ENCODE results near the gene FRMPD4. TPM values are rescaled to one million over a fixed set of nuclear protein-coding genes. Genes with fewer than 3 reads are reported as not detected.
A peak's percentile ranks its signal among the peaks of the same experiment; 100 is the strongest.

FRMPD4 gene
- total and polyA plus RNA-seq, 2 donors (not counting 1 experiment from before 2014, with no cell fraction given), result 0.50 to 1.5 TPM

DNA sequence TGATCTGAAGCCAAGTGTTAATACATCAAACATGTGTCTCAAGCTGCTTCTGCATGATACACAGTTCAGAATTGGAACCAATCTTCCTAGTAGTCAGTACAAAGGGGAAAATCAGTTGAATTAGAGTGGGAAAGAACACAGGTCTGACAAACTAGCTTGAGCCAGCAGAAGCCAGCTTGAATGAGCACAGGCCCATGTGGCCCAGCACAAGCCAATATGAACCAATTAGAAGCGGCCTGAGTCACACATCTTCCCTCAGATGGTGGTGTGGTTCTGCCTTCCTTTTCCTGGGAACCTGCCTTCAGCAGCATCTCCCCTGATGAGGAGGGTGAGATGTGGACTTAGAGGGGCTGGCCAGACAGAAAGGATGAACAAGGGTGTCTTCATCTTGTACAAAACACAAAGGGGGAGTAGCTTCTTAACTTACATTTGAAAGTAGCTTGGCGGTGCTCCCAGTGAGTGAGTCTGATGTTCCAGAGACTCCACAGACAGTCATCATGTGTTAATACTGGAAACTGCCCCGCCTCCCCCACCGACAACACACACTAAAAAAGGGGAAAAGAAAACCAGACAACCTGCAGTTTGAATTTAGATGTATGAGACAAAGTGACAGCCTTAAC lies 72.0 kb downstream of the FRMPD4 start:
- H3K79me2 ChIP-seq (ENCODE audit: control insufficient read depth, insufficient read depth, low read length), result no peaks in the 10 kb centered on the region
- no peaks in the 10 kb centered on the region for H3K9me3 ChIP-seq (ENCODE audit: control insufficient read depth, insufficient read depth, low read depth, low read length)
- no peak overlapping the region for H3K9ac ChIP-seq (ENCODE audit: insufficient read depth, low read length)
- H3K27ac ChIP-seq (ENCODE audit: insufficient read depth, low read length), result peak overlapping the region; percentile 60
- H4K20me1 ChIP-seq (ENCODE audit: control insufficient read depth, extremely low read depth, insufficient read depth, low read length), result no peaks in the 10 kb centered on the region
- peaks cover 2% of the 10 kb centered on the region for H3K4me1 ChIP-seq (ENCODE audit: control insufficient read depth, extremely low read depth, insufficient read depth, low read length)
- H3K4me2 ChIP-seq (ENCODE audit: extremely low read depth, insufficient read depth, low read length), result peak overlapping the region; percentile 73
- TF ChIP-seq, protein P1, sequence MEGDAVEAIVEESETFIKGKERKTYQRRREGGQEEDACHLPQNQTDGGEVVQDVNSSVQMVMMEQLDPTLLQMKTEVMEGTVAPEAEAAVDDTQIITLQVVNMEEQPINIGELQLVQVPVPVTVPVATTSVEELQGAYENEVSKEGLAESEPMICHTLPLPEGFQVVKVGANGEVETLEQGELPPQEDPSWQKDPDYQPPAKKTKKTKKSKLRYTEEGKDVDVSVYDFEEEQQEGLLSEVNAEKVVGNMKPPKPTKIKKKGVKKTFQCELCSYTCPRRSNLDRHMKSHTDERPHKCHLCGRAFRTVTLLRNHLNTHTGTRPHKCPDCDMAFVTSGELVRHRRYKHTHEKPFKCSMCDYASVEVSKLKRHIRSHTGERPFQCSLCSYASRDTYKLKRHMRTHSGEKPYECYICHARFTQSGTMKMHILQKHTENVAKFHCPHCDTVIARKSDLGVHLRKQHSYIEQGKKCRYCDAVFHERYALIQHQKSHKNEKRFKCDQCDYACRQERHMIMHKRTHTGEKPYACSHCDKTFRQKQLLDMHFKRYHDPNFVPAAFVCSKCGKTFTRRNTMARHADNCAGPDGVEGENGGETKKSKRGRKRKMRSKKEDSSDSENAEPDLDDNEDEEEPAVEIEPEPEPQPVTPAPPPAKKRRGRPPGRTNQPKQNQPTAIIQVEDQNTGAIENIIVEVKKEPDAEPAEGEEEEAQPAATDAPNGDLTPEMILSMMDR (conservative IDR thresholded peaks at IDR 0.05 in 1 of 2, IDR thresholded peaks at IDR 0.05 in 1 of 2; ENCODE audit: low read depth in 1 of 2, low read length in 2 of 2), result no peak
- TF ChIP-seq EZH2 (IDR thresholded peaks at IDR 0.05; ENCODE audit: low read length, missing control alignments), result no peak
- DNase-seq (ENCODE audit: low read depth in 2 of 2), result peak; percentile 47 to 72
- H3K4me3 ChIP-seq (replicated peaks in 1 of 4; ENCODE audit: control extremely low read depth in 1 of 4, insufficient read depth in 1 of 4, low read depth in 3 of 4, low read length in 4 of 4), result peak overlapping the region in 1 of 4 experiments; percentile 16
- peak overlapping the region; percentile 63 for H2AFZ ChIP-seq (ENCODE audit: low read length)
- no peaks in the 10 kb centered on the region for H3K27me3 ChIP-seq (ENCODE audit: control insufficient read depth, insufficient read depth, low read length)
- no peaks in the 10 kb centered on the region for H3K36me3 ChIP-seq (ENCODE audit: control insufficient read depth, insufficient read depth, low read length)

DNA sequence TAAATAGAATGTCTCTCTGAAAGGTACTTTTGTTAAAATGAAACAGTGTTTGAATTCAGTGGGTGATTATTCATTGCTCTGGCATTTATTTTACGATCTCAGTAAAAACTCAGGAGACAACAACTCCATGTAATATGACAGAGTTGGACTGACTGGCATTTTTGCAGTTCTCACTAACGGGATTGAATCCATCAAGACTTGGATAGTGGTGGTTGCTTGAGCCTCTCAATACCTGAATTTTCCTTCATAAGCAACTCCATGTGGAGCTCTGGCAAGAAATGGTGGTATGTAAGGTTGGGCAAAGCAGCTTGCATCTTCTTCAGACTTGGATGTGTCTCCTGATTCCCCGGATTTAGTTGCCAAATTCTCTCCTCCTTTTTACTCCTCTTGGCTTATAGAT lies 72.7 kb downstream of the FRMPD4 start:
- H3K9ac ChIP-seq (ENCODE audit: insufficient read depth, low read length), result no peak overlapping the region

DNA sequence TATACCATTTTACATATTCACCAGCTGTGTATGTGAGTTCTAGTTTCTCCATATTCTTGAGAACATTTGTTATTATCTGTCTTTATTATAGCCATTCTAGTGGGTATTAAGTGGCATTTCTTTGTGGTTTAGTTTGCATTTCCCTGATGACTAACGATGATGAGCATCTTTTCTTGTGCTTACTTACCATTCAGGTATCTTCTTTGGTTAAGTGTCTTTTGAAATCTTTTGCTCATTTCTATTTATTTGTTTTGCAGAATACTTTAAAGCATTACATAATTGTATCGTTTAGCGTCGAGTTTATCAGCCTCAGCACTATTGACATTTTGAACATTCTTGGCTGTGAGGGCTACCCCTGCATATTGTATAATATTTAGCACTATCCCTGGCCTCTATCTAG lies 85.4 kb downstream of the FRMPD4 start:
- Histone ChIP-seq H3K79me2 (ENCODE audit: control insufficient read depth, insufficient read depth, low read length) (no peaks in the 10 kb centered on the region), H3K9ac (ENCODE audit: insufficient read depth, low read length) (no peak overlapping the region), H3K27ac (ENCODE audit: insufficient read depth, low read length) (no peak overlapping the region), H3K36me3 (ENCODE audit: control insufficient read depth, insufficient read depth, low read length) (no peaks in the 10 kb centered on the region), H3K27me3 (ENCODE audit: control insufficient read depth, insufficient read depth, low read length) (no peaks in the 10 kb centered on the region), H3K4me2 (ENCODE audit: extremely low read depth, insufficient read depth, low read length) (no peak overlapping the region), H3K9me3 (ENCODE audit: control insufficient read depth, insufficient read depth, low read depth, low read length) (no peaks in the 10 kb centered on the region), H3K4me1 (ENCODE audit: control insufficient read depth, extremely low read depth, insufficient read depth, low read length) (no peaks in the 10 kb centered on the region), H4K20me1 (ENCODE audit: control insufficient read depth, extremely low read depth, insufficient read depth, low read length) (no peaks in the 10 kb centered on the region), H2AFZ (ENCODE audit: low read length) (no peak overlapping the region), H3K4me3 (replicated peaks in 1 of 4; ENCODE audit: control extremely low read depth in 1 of 4, insufficient read depth in 1 of 4, low read depth in 3 of 4, low read length in 4 of 4) (no peak overlapping the region)
- TF ChIP-seq, protein P1 (conservative IDR thresholded peaks at IDR 0.05 in 1 of 2, IDR thresholded peaks at IDR 0.05 in 1 of 2; ENCODE audit: low read depth in 1 of 2, low read length in 2 of 2), result no peak
- TF ChIP-seq EZH2 (IDR thresholded peaks at IDR 0.05; ENCODE audit: low read length, missing control alignments), result no peak
- DNase-seq (ENCODE audit: low read depth in 2 of 2), result peak in 1 of 2 donors; percentile 52

More for the DNA sequence above, 72.7 kb downstream of the FRMPD4 start:
- Histone ChIP-seq H2AFZ (ENCODE audit: low read length) (peak overlapping the region; percentile 31), H4K20me1 (ENCODE audit: control insufficient read depth, extremely low read depth, insufficient read depth, low read length) (no peaks in the 10 kb centered on the region), H3K4me3 (replicated peaks in 1 of 4; ENCODE audit: control extremely low read depth in 1 of 4, insufficient read depth in 1 of 4, low read depth in 3 of 4, low read length in 4 of 4) (peak overlapping the region in 2 of 4 experiments; percentile 14 to 16), H3K36me3 (ENCODE audit: control insufficient read depth, insufficient read depth, low read length) (no peaks in the 10 kb centered on the region), H3K27me3 (ENCODE audit: control insufficient read depth, insufficient read depth, low read length) (no peaks in the 10 kb centered on the region), H3K4me1 (ENCODE audit: control insufficient read depth, extremely low read depth, insufficient read depth, low read length) (peaks cover 2% of the 10 kb centered on the region), H3K9me3 (ENCODE audit: control insufficient read depth, insufficient read depth, low read depth, low read length) (no peaks in the 10 kb centered on the region), H3K27ac (ENCODE audit: insufficient read depth, low read length) (peak overlapping the region; percentile 60), H3K4me2 (ENCODE audit: extremely low read depth, insufficient read depth, low read length) (peak overlapping the region; percentile 73), H3K79me2 (ENCODE audit: control insufficient read depth, insufficient read depth, low read length) (no peaks in the 10 kb centered on the region)
- no peak for TF ChIP-seq EZH2 (IDR thresholded peaks at IDR 0.05; ENCODE audit: low read length, missing control alignments)
- TF ChIP-seq, protein P1 (conservative IDR thresholded peaks at IDR 0.05 in 1 of 2, IDR thresholded peaks at IDR 0.05 in 1 of 2; ENCODE audit: low read depth in 1 of 2, low read length in 2 of 2), result no peak
- peak in 1 of 2 donors; percentile 38 for DNase-seq (ENCODE audit: low read depth in 2 of 2)
